ENCODE data around the gene DHRS12.

GRCh38 chr13:51825165-51825592 lies 21.2 kb upstream of the DHRS12 start:
- TF ChIP-seq CTCF (IDR thresholded peaks at IDR 0.05) = no peak
- no peak for TF ChIP-seq POLR2A (IDR thresholded peaks at IDR 0.05)
